HEK293 (cell line): ENCODE results near the gene DCDC1.

ENCODE experiments used
- CTCF ChIA-PET: fragments of 350-600 bp; formaldehyde crosslinking; extraction: SDS; loops from one replicate; lab custom pipeline; 2021; ENCODE audit warnings: antibody characterized with exemption; lab: Yijun Ruan, JAX
- POLR2A ChIA-PET: fragments of 300-600 bp; formaldehyde crosslinking; extraction: SDS; loops from one replicate; lab custom pipeline; 2020; ENCODE audit warnings: antibody characterized with exemption, inconsistent platforms; lab: Yijun Ruan, JAX
- H3K27ac ChIP-seq: fragments of 200-500 bp; sonication (Bioruptor generic); 2 replicates; pipeline ENCODE4 v1.5.1; 2014; ENCODE audit warnings: low read depth, low read length, control low read depth, inconsistent platforms; ENCODE audit errors: extremely low read depth
- H3K36me3 ChIP-seq, 2 experiments: fragments of 200-500 bp in 1 of 2; sonication (Bioruptor generic) in 1 of 2; 1 replicate in 1 of 2; 2 replicates in 1 of 2; pipeline ENCODE4 v1.5.1; 2014 to 2017; ENCODE audit warnings: inconsistent platforms in 2 of 2, low read length in 2 of 2; ENCODE audit not compliant: control insufficient read depth in 2 of 2, insufficient read depth in 1 of 2
- H3K4me1 ChIP-seq: fragments of 200-500 bp; sonication (Bioruptor generic); 2 replicates; pipeline ENCODE4 v1.5.1; 2014; ENCODE audit warnings: mild to moderate bottlenecking, low read length, inconsistent platforms; ENCODE audit not compliant: control insufficient read depth, insufficient read depth
- H3K4me3 ChIP-seq: 2 replicates; pipeline ENCODE4 v1.5.1; 2011; ENCODE audit warnings: low read depth, mild to moderate bottlenecking, control low read depth, low read length, moderate library complexity
- H3K9me3 ChIP-seq: fragments of 200-500 bp; sonication (Bioruptor generic); 2 replicates; pipeline ENCODE4 v1.5.1; 2014; ENCODE audit warnings: low read depth, low read length, inconsistent platforms; ENCODE audit not compliant: control insufficient read depth, insufficient read depth
- KLF1 ChIP-seq: fragments of 450-650 bp; formaldehyde crosslinking; IDR thresholded peaks from 2 replicates; pipeline ENCODE4 v1.5.1; 2016; ENCODE audit warnings: missing biosample characterization, missing genetic modification characterization
- KLF10 ChIP-seq: fragments of 450-650 bp; IDR thresholded peaks from 2 replicates; pipeline ENCODE4 v1.5.1; 2018; ENCODE audit warnings: missing biosample characterization, mild to moderate bottlenecking, missing genetic modification characterization
- KLF16 ChIP-seq: fragments of 450-650 bp; formaldehyde crosslinking; IDR thresholded peaks from 2 replicates; pipeline ENCODE4 v1.5.1; 2017; ENCODE audit warnings: missing biosample characterization, missing genetic modification characterization
- KLF7 ChIP-seq: fragments of 450-650 bp; formaldehyde crosslinking; IDR thresholded peaks from 2 replicates; pipeline ENCODE4 v1.5.1; 2016; ENCODE audit warnings: missing biosample characterization, missing genetic modification characterization, borderline replicate concordance
- PATZ1 ChIP-seq: fragments of 450-650 bp; formaldehyde crosslinking; IDR thresholded peaks from 2 replicates; pipeline ENCODE4 v1.5.1; 2016; ENCODE audit warnings: missing biosample characterization, missing genetic modification characterization
- REPIN1 ChIP-seq: fragments of 450-650 bp; formaldehyde crosslinking; IDR thresholded peaks from 2 replicates; pipeline ENCODE4 v1.5.1; 2017; ENCODE audit warnings: missing biosample characterization, missing genetic modification characterization, low read depth
- SETDB1 ChIP-seq: IDR thresholded peaks from one replicate; pipeline ENCODE4 v1.6.1; 2017; ENCODE audit warnings: mild to moderate bottlenecking, low read length, moderate library complexity, mixed read lengths; ENCODE audit not compliant: insufficient read length
- SP3 ChIP-seq: fragments of 450-650 bp; formaldehyde crosslinking; IDR thresholded peaks from 2 replicates; pipeline ENCODE4 v1.5.1; 2016; ENCODE audit warnings: missing biosample characterization, missing genetic modification characterization
- TSHZ1 ChIP-seq: fragments of 450-650 bp; formaldehyde crosslinking; IDR thresholded peaks from 2 replicates; pipeline ENCODE4 v1.5.1; 2016; ENCODE audit warnings: missing biosample characterization, missing genetic modification characterization, borderline replicate concordance
- ZEB2 ChIP-seq: fragments of 450-650 bp; formaldehyde crosslinking; IDR thresholded peaks from 2 replicates; pipeline ENCODE4 v1.5.1; 2016; ENCODE audit warnings: missing biosample characterization, missing genetic modification characterization
- ZIC2 ChIP-seq: fragments of 450-650 bp; formaldehyde crosslinking; IDR thresholded peaks from 2 replicates; pipeline ENCODE4 v1.5.1; 2016; ENCODE audit warnings: missing biosample characterization, missing genetic modification characterization
- ZNF112 ChIP-seq: fragments of 450-650 bp; formaldehyde crosslinking; IDR thresholded peaks from 2 replicates; pipeline ENCODE4 v1.5.0; 2017; ENCODE audit warnings: missing biosample characterization, missing genetic modification characterization
- ZNF121 ChIP-seq: fragments of 450-650 bp; formaldehyde crosslinking; IDR thresholded peaks from 2 replicates; pipeline ENCODE4 v1.5.1; 2016; ENCODE audit warnings: missing biosample characterization, missing genetic modification characterization
- ZNF138 ChIP-seq: fragments of 450-650 bp; formaldehyde crosslinking; IDR thresholded peaks from 2 replicates; pipeline ENCODE4 v1.5.1; 2016; ENCODE audit warnings: missing biosample characterization, missing genetic modification characterization, borderline replicate concordance
- ZNF16 ChIP-seq: fragments of 450-650 bp; formaldehyde crosslinking; IDR thresholded peaks from 2 replicates; pipeline ENCODE4 v1.5.1; 2016; ENCODE audit warnings: low read depth, missing biosample characterization, missing genetic modification characterization
- ZNF214 ChIP-seq: fragments of 450-650 bp; formaldehyde crosslinking; IDR thresholded peaks from 2 replicates; pipeline ENCODE4 v1.5.1; 2017; ENCODE audit warnings: missing biosample characterization, mild to moderate bottlenecking, missing genetic modification characterization, borderline replicate concordance
- ZNF280C ChIP-seq: fragments of 450-650 bp; formaldehyde crosslinking; IDR thresholded peaks from 2 replicates; pipeline ENCODE4 v1.5.1; 2016; ENCODE audit warnings: missing biosample characterization, missing genetic modification characterization
- ZNF335 ChIP-seq: fragments of 450-650 bp; formaldehyde crosslinking; conservative IDR thresholded peaks from 2 replicates; pipeline ENCODE4 v1.5.1; 2016; ENCODE audit warnings: missing biosample characterization, missing genetic modification characterization
- ZNF449 ChIP-seq: fragments of 450-650 bp; formaldehyde crosslinking; IDR thresholded peaks from 2 replicates; pipeline ENCODE4 v1.5.1; 2017; ENCODE audit warnings: missing biosample characterization, mild to moderate bottlenecking, missing genetic modification characterization, moderate library complexity
- ZNF529 ChIP-seq: fragments of 450-650 bp; formaldehyde crosslinking; IDR thresholded peaks from 2 replicates; pipeline ENCODE4 v1.5.1; 2017; ENCODE audit warnings: missing genetic modification characterization, missing biosample characterization; ENCODE audit not compliant: insufficient replicate concordance
- ZNF621 ChIP-seq: fragments of 450-650 bp; formaldehyde crosslinking; IDR thresholded peaks from 2 replicates; pipeline ENCODE4 v1.5.1; 2017; ENCODE audit warnings: missing biosample characterization, missing genetic modification characterization
- ZNF639 ChIP-seq: fragments of 450-650 bp; formaldehyde crosslinking; IDR thresholded peaks from 2 replicates; pipeline ENCODE4 v1.5.1; 2016; ENCODE audit warnings: missing biosample characterization, missing genetic modification characterization
- ZNF658 ChIP-seq: fragments of 450-650 bp; formaldehyde crosslinking; IDR thresholded peaks from 2 replicates; pipeline ENCODE4; 2016; ENCODE audit warnings: missing biosample characterization, missing genetic modification characterization
- ZNF660 ChIP-seq: fragments of 450-650 bp; IDR thresholded peaks from 2 replicates; pipeline ENCODE4 v1.5.1; 2018; ENCODE audit warnings: missing biosample characterization, mild to moderate bottlenecking, missing genetic modification characterization
- ZNF837 ChIP-seq: fragments of 450-650 bp; formaldehyde crosslinking; IDR thresholded peaks from 2 replicates; pipeline ENCODE4 v1.5.1; 2016; ENCODE audit warnings: missing biosample characterization, missing genetic modification characterization
- ZNF843 ChIP-seq: fragments of 450-650 bp; formaldehyde crosslinking; IDR thresholded peaks from 2 replicates; pipeline ENCODE4 v1.5.1; 2016; ENCODE audit warnings: missing biosample characterization, missing genetic modification characterization
- ZSCAN23 ChIP-seq: fragments of 450-650 bp; formaldehyde crosslinking; IDR thresholded peaks from 2 replicates; pipeline ENCODE4 v1.5.1; 2016; ENCODE audit warnings: missing biosample characterization, missing genetic modification characterization

The DCDC1 gene

GRCh38 chr11:31117038-31117437 lies 252.5 kb downstream of the DCDC1 start:
- TF ChIP-seq ZNF660 (no peak), ZNF138 (no peak), ZNF112 (no peak), PATZ1 (tag by site-specific recombination) (no peak), ZEB2 (tag by site-specific recombination) (no peak), KLF1 (tag by site-specific recombination) (no peak), ZNF658 (tag by site-specific recombination) (no peak), ZNF529 (tag by site-specific recombination) (no peak), ZNF837 (tag by site-specific recombination) (no peak), KLF10 (tag by site-specific recombination) (no peak), SETDB1 (no peak), ZIC2 (no peak), ZNF214 (tag by site-specific recombination) (no peak), ZNF639 (tag by site-specific recombination) (no peak), ZSCAN23 (tag by site-specific recombination) (no peak)
- Histone ChIP-seq H3K4me1 (no peaks in the 10 kb centered on the region; the same call in 1 of the 2 replicates), H3K4me3 (no peak overlapping the region), H3K9me3 (no peaks in the 10 kb centered on the region), H3K36me3 (no peaks in the 10 kb centered on the region), H3K27ac (no peak overlapping the region)
- ChIA-PET POLR2A (no interaction called here), CTCF (interaction anchor here (3.5 kb wide), 1 partner anchor 10 kb away, joined by 20 read pairs; no protein-coding TSS in a partner anchor)

- H3K27ac ChIP-seq = no peak overlapping the region
- POLR2A ChIA-PET = no interaction called here
- no peaks in the 10 kb centered on the region for H3K36me3 ChIP-seq
- no peaks in the 10 kb centered on the region for H3K9me3 ChIP-seq
- CTCF ChIA-PET = interaction anchor here (1.2 to 1.7 kb wide), 2 partner anchors 119 to 844 kb away, joined by 4 to 6 read pairs; no protein-coding TSS in a partner anchor
- no peaks in the 10 kb centered on the region; the same call in 1 of the 2 replicates for H3K4me1 ChIP-seq
- no peak overlapping the region for H3K4me3 ChIP-seq
- TF ChIP-seq SETDB1 (no peak), ZNF16 (tag by site-specific recombination) (no peak), ZNF843 (tag by site-specific recombination) (no peak), ZNF112 (no peak), TSHZ1 (tag by site-specific recombination) (no peak), REPIN1 (no peak), ZNF621 (tag by site-specific recombination) (no peak), KLF7 (tag by site-specific recombination) (no peak), ZNF449 (no peak), KLF16 (tag by site-specific recombination) (no peak), SP3 (tag by site-specific recombination) (no peak), ZNF280C (tag by site-specific recombination) (no peak), ZNF335 (tag by site-specific recombination) (no peak), ZNF121 (tag by site-specific recombination) (no peak)
These were observed 255.1 kb downstream of the DCDC1 start for GRCh38 chr11:31114442-31114841.
